CD4-positive, alpha-beta T cell treated with Interleukin-15 for 1 hour (primary cell): ENCODE measurements around the gene ZNF277.

Experiments
- DNase-seq: peaks from one replicate; pipeline ENCODE4 v3.0.0-alpha.2; 2020

Gene ZNF277

DNA sequence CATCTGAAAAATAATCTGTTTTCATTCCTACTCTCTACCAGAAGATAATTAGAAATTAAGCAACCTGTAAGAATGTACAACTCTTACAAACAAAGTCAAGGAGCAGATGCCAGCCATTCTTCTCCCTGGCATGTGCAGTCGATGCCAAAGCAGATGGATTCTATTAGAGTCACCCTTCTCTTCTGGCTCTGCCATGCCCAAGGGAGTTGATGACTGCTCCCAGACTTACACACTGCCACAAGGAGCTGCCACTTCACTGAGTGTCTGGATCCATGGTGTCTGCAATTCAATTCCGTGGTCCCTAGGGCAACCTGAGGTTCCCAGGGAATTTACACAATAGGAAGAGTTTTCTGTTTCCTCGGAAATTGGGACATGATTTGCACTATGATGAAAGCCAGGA, 154.7 kb downstream of the ZNF277 start:
- no peak for DNase-seq

DNA sequence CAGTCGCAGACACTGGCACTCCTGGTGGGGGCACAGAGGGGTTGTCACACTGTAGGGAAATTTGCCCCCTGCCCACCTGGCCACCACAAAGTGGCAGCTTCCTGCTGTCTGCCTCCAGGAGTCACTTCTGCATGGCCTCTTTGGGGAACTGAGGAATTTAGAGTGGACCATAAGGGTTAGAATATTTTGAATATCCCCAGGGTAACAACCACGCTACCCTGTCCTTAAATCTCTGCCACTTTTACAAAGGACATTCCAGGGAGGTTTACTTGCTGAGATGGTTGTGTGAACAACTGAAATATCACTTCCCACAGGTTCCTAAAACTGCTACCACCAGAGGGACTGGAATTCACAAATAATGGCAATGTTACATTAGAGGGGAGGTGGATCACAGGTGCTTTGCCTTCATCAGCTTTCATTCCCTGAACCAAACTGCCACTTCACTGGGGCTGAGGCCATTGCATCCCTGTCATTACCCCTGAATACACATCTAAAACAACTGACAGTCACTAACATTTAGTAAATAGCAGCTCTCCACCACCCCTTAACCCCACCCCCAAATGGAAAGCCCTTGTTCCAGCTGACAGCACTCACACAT, 155.7 kb downstream of the ZNF277 start:
- DNase-seq: no peak

DNA sequence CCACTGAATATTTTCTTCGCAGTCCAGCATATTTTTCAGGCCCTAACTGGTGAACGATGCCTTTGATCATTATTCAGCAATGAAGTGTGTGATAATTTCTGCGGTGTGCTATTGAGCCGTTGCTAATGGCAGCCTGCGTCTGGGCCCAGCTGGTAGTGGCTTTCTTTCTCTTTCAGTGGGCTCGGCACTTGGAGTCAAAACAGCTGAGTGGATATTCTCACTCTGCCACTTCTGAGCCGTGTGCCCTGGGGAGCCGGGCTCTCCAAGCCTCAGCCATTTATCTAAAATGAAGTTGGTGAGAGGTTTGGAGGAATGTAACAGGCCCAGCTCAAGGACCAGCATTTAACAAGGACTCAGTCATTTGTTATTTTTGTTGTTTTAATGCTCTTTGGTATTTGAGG, 156.2 kb downstream of the ZNF277 start:
- no peak for DNase-seq

DNA sequence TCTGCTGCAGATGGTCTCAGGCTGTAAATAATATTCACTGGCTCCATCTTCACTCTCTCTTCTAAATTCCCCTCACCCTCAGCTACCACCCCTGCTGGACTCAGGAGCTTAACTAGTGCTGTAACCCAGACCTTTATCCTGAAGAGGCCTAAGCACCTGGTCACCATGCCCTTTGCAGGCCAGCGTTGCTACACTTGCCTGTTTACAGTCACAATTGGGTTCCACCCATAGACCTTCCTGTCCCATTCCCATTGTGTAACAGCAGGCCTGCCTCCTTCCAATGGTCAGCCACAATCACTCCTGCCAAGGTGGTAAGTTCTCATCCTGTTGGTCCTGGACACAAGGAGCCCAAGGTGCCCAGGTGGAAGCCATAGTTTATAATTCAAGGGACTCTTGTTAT, 157.9 kb downstream of the ZNF277 start:
- DNase-seq: no peak

DNA sequence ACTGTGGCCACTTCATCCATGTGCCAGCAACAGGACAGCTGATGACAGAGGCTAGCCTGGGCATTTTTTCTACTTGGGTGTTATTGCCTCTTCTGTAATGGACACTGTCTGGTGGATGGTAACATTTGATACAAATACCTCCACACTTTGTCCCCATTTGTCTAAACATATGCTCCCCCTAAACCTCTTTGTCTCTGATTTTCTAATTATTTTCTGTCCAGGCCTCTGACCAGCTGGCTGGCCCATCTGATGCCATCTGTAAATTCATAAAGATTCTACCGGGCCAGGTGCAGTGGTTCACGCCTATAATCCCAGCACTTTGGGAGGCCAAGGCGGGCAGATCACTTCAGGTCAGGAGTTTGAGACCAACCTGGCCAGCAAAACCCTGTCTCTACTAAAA, 159.1 kb downstream of the ZNF277 start:
- no peak for DNase-seq

DNA sequence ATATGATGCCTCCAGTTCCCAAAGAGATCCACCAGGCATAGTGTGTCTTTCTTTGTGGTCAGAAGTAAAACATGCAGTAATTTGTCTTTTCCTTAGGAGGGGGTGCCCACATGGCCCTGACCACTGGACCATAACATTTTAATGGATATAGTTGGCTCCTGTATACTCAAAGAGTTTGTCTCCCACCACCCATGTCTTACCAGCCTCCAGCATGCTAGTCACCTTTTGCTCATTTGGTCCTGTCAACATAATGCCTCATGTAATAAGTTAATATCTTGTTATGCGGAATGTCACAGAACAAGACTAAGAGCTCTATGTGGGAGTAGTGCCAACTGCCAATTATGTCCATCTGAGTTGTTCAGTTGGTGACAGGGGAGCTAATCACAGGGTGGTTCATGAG, 160.4 kb downstream of the ZNF277 start:
- no peak for DNase-seq

DNA sequence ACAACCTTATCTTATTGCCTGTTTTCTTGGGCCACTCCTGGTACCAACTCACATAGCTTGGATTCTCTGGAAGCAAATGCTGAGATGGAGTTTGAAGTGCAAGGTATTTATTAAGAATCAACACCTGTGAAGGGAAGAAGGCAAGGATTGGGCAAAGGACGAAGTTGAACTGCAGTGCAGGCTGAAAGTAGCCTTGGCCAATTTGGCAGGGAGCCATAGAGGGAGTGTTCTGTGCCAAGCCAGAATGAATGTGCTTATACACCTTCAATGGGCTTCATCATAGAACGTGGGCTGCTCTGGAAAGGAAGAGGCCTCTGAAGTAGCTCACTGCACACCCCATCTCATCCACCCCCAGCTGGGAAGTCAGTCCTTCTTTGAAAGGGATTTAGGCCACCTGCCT, 163.9 kb downstream of the ZNF277 start:
- no peak for DNase-seq

DNA sequence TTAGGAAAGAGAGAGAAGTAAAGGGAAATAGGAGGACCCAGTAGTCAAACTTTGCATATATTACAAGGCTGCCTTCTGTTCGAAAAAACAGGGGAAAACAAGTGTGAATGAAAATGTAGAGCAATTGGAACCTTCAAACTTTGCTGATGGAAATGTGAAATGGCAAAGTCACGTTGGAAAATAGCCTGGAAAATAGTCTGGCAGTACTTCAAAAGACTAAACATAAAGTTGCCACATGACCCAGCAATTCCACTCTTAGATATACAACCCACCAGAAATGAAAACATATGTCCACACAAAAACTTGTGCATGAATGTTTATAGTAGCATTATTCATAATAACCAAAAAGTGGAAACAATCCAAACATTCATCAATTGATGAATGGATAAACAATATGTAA, 165.2 kb downstream of the ZNF277 start:
- DNase-seq: no peak

DNA sequence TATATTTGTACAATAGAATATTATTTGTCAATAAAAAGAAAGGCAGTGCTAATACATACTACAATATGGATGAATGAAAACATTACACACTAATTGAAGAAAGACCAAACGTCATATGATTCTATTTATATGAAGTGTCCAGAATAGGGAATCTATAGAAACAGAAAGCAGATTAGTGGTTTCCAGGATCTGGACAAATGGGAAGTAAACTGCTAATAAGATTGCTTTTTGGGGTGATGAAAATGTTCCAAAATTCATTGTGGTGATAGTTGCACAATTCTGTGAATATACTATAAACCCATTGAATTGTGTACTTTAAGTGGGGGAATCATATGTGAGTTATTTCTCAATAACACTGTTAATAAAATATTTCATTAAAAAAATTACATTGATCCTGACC, 165.6 kb downstream of the ZNF277 start:
- no peak for DNase-seq

DNA sequence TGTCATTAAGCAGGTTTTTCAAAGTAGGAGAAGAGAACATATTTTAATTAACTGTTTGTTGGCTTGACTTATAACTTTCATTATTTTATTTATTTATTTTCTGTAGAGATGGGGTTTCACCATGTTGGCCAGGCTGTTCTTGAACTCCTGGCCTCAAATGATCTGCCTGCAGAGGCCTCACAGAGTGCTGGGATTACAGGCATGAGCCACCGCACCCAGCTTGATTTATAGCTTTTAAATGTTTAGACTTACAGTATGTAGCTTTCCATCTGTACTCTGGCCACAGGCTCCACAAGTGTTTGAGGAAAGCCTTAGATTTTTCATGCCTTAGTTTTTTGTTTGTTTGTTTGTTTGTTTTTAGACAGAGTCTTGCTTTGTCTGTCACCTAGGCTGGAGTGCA, 171.1 kb downstream of the ZNF277 start:
- DNase-seq: no peak

DNA sequence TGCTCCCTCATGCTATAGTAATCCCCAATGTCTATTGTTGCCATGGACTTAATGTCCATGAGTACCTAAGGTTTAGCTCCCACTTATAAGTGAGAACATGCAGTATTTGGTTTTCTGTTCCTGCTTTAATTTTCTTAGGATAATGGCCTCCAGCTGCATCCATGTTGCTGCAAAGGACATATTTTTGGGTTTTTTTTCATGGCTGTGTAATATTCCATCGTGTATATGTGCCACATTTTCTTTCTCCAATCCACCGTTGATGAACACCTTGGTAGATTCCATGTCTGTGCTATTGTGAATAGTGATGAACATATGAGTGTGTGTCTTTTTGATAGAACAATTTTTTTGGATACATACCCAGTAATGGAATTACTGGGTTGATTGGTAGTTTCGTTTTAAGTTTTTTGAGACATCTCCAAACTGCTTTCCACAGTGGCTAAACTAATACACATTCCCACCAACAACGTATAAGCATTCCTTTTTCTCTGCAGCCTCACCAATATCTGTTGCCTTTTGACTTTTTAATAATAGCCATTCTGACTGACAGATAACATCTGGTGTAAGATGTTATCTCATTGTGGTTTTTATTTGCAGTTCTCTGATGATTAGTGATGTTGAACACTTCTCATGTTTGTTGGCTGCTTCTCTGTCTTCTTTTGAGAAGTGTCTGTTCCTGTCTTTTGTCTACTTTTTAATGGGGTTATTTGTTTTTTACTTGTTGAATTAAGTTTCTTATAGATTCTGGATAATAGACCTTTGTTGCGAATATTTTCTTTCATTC, 175.0 kb downstream of the ZNF277 start:
- DNase-seq: no peak

DNA sequence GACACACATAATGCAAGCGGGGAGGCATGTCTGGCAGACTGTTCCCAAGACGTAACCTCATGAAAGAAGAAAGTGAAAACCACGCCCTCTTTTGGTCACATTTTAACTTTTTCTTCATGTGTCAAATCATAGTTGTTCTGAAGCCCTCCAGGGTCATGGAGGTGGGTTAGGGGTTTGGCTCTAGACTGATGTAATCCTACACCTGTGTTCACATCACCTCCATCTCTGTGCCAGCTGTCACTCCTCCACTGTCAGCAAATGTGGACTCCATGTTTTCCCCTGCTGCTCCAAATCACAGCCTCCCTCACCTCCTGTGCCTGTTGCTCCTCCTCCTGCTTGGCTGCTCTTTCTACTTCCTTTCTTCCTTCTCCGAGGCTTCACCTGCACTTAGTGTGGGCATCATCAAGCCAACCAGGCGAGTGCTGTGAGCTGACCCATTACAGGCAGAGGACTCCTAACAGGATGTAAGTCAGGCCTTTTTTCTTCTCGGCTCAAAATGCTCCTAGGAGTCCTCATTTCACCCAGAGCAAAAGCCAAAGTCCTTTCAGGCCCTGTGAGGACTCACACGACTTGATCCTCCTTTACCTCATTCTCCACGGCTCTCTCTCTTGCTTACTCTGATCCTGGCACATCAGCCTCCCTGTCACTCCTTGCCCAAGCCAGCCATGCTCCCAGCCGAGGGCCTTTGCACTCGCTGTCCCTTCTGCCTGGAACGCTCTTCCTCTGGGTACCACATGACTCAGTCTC, 177.3 kb downstream of the ZNF277 start:
- DNase-seq: no peak

DNA sequence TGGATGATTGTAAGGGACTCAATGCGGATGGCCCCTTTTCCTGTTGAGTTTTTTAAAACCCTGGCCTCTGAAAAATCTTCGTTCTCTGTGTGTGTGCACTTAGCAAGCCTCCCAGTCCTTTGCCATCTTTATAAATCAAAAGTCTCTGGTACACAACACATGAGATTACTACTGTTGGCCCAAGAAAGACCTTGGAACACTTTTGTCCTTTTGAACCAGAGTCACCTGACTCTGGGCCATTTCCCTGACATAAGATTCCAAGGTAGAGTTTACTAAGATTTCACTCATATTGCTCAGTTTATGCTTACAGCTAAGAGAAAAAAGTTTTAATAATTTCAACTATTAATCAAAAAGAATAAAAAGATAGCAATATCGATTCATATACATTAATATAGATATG, 179.0 kb downstream of the ZNF277 start:
- DNase-seq: no peak

DNA sequence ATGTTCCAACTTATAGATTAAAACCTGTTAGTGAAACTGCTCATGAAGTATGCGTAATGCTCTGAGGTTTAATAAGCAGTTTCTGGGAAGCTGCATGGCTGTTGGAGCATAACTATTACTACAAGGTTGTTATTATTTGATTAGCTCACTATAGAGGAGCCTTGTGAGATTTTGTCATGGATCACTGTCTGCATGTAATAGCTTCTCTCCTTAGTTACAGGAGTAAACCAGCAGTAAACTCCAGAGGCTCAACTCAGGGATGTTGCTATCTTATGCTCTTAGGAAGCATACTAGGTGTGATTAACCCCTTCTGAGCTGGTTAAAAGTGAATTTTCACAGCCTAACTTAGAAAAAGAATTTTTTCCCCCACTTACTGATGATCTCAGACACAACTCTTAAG, 180.1 kb downstream of the ZNF277 start:
- no peak for DNase-seq

DNA sequence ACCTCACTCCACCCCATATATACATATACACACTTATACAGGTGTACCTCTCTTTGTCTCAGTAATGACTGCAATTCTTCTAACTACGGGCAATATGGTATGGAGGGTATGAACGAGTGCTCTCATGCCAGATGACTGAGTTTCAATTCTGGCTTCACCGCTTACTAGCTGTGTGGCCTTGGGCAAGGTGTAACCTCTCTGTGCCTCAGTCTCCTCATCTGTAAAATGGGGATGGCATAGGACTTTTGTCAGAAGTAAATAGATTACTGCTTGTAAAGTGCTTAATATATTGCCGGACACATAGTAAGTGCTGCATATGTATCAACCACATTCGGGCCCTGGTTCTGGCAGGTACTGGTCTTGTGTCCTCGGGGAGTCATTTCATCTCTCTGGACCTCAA, 183.7 kb downstream of the ZNF277 start:
- no peak for DNase-seq

DNA sequence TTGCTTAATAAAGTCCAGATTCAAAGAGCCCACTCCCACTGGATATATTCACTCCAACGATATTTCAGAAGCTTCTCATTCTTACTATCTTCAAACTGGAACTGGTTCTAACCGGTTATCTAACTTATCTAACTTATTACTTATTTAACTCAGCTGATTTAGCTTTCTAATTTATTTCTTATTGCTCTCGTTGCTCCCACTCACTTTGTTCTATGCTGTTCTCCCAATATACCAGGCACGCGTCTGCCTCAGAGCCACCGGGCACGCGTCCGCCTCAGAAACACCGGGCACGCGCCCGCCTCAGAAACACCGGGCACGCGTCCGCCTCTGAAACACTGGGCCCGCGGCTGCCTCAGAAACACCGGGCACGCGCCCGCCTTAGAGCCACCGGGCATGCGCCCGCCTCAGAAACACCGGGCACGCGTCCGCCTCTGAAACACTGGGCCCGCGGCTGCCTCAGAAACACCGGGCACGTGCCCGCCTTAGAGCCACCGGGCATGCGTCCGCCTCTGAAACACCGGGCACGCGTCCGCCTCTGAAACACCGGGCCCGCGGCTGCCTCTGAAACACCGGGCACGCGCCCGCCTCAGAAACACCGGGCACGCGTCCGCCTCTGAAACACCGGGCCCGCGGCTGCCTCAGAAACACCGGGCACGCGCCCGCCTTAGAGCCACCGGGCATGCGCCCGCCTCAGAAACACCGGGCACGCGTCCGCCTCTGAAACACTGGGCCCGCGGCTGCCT, 184.8 kb downstream of the ZNF277 start:
- DNase-seq: peak; percentile 50

DNA sequence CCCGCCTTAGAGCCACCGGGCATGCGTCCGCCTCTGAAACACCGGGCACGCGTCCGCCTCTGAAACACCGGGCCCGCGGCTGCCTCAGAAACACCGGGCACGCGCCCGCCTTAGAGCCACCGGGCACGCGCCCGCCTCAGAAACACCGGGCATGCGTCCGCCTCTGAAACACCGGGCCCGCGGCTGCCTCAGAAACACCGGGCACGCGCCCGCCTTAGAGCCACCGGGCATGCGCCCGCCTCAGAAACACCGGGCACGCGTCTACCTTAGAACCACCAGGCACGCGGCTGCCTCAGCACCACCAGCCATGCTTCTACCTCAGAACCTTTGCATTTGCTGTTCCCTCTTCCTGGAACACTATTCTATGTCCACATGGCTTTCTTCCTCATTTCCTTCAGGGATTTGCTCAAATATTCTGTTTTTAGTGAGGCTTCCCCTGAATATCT, 185.4 kb downstream of the ZNF277 start:
- peak; percentile 78 for DNase-seq
